Ovary (tissue), 9 donors: ENCODE results near the gene PPP1R14C. TPM values are rescaled to one million over a fixed set of nuclear protein-coding genes. Genes with fewer than 3 reads are reported as not detected.

ENCODE experiments used
- DNase-seq, 5 donors: peaks; one replicate each; pipeline ENCODE4 v3.0.0-alpha.2; 2019 to 2020
- H3K27ac ChIP-seq, 2 donors: fragments of 200-600 bp; one replicate each; pipeline versions ENCODE4 v1.5.1 to v1.8.0; 2019 to 2022
- H3K27me3 ChIP-seq: fragments of 200-600 bp; one replicate; pipeline ENCODE4 v1.8.0; 2022
- H3K36me3 ChIP-seq: fragments of 200-600 bp; sonication (generic); one replicate; pipeline ENCODE4 v1.5.1; 2019
- H3K4me1 ChIP-seq: one replicate; pipeline ENCODE4 v1.8.1; 2013; ENCODE audit warnings: mild to moderate bottlenecking, moderate library complexity; ENCODE audit not compliant: insufficient read depth
- H3K4me3 ChIP-seq: fragments of 200-600 bp; sonication (generic); one replicate; pipeline ENCODE4 v1.5.1; 2017
- H3K9me3 ChIP-seq, 2 donors: fragments of 200-600 bp in 1 of 2; sonication (generic) in 1 of 2; one replicate each; pipeline versions ENCODE4 v1.5.1 to v1.8.1; 2013 to 2019; ENCODE audit warnings: mild to moderate bottlenecking in 1 of 2, moderate library complexity in 1 of 2
- CTCF ChIP-seq, 3 donors: fragments of 450-650 bp in 2 of 3; fragments of 200-600 bp in 1 of 3; IDR thresholded peaks; one replicate each; pipeline versions ENCODE4 v1.5.1 to v1.8.0; 2016 to 2022; ENCODE audit warnings: antibody characterized with exemption in 3 of 3, mild to moderate bottlenecking in 1 of 3
- EP300 ChIP-seq: sonication (generic); formaldehyde crosslinking; IDR thresholded peaks from one replicate; pipeline ENCODE4 v1.6.1; 2017; ENCODE audit warnings: antibody characterized with exemption
- POLR2A ChIP-seq: fragments of 450-650 bp; IDR thresholded peaks from one replicate; pipeline ENCODE4 v1.6.1; 2017; ENCODE audit warnings: antibody characterized with exemption, mild to moderate bottlenecking, moderate library complexity
- WGBS, 3 donors: extraction: QIAGEN DNeasy Blood & Tissue Kit in 1 of 3; methylation state at CpG; one replicate each; pipeline versions ENCODE4 v1.1.5 to v1.1.7; 2013 to 2017; 5-methylcytosine and 5-hydroxymethylcytosine counted together
- intact Hi-C, 4 donors: fragments of 100-400 bp; cut with DNase I; formaldehyde crosslinking; loops; one replicate each; pipeline versions ENCODE4 v1.11.0 to v1.15.1; 2022 to 2023
- polyA plus RNA-seq, 2 donors: library from polyadenylated mRNA; stranded (reverse); fragments of 200-250 nt in 1 of 2; fragments of 350-450 nt in 1 of 2; fragmentation: Illumina TruSeq in 1 of 2; extraction: RNeasy Lipid Tissue Mini Kit (QIAGEN cat#74804) in 1 of 2; gene quantifications; one replicate each; pipeline ENCODE4 v1.2.3, GENCODE V29; 2013 to 2014
- total RNA-seq, 7 donors: library from RNA; depleted of rRNA in 2 of 7; stranded (reverse); fragments of >200 nt in 2 of 7; fragmentation: NEBNext Ultra II Directional in 3 of 7; extraction: Animal tissue kit (Norgen Biotek cat#: 25700) in 3 of 7; gene quantifications; one replicate each; pipeline versions ENCODE4 v1.1.0 to v1.2.4, GENCODE V29; 2016 to 2023
- donor health status: DM: no; HTN: no; CAD: no; lungs with moderate emphysema.
- donor health status: DM: no; HTN: no; CAD: no.
- donor health status: Bipolar disorder and iron deficiency.
- donor health status: DM: yes; HTN: yes; CAD: no.
- donor health status: DM: no; HTN: no; CAD: no.
- donor health status: DM: yes; HTN: yes; CAD: no.

The PPP1R14C gene
- total and polyA plus RNA-seq, 9 donors, result 0.12 to 8.6 (median 0.40) TPM; not detected in 2

- Histone ChIP-seq H3K36me3 (no peaks in the 10 kb centered on the region), H3K27me3 (no peaks in the 10 kb centered on the region), H3K4me3 (no peak overlapping the region), H3K9me3 (no peaks in the 10 kb centered on the region), H3K4me1 (no peaks in the 10 kb centered on the region), H3K27ac (no peak overlapping the region)
- intact Hi-C loops, result no loop called here
- DNase-seq, result no peak
- TF ChIP-seq EP300 (no peak), CTCF (IDR thresholded peaks at IDR 0.05) (no peak), POLR2A (no peak)
- WGBS, 3 donors, result 74 to 77% (median 76%) methylated on average over 6 of the region's 6 CpGs
Observed at GRCh38 chr6:150229436-150230163, 86.8 kb downstream of the PPP1R14C start.

- intact Hi-C loops, result no loop called here
- WGBS, 3 donors, result 80 to 87% (median 82%) methylated on average over 5 of the region's 5 CpGs
- Histone ChIP-seq H3K36me3 (no peaks in the 10 kb centered on the region), H3K27ac (no peak overlapping the region), H3K4me3 (no peak overlapping the region), H3K4me1 (no peaks in the 10 kb centered on the region), H3K9me3 (no peaks in the 10 kb centered on the region), H3K27me3 (no peaks in the 10 kb centered on the region)
- no peak for TF ChIP-seq POLR2A
- TF ChIP-seq EP300, result no peak
- TF ChIP-seq CTCF (IDR thresholded peaks at IDR 0.05), result no peak
- no peak for DNase-seq
Observed at GRCh38 chr6:150230164-150230561, 87.3 kb downstream of the PPP1R14C start.

- TF ChIP-seq EP300 (no peak), CTCF (IDR thresholded peaks at IDR 0.05) (no peak), POLR2A (no peak)
- 84 to 87% (median 86%) methylated on average over 13 of the region's 13 CpGs for WGBS, 3 donors
- no peak overlapping the region for H3K27ac ChIP-seq
- no peak overlapping the region for H3K4me3 ChIP-seq
- H3K36me3 ChIP-seq, result no peaks in the 10 kb centered on the region
- no peaks in the 10 kb centered on the region for H3K9me3 ChIP-seq
- intact Hi-C loops, result no loop called here
- no peaks in the 10 kb centered on the region for H3K4me1 ChIP-seq
- no peak for DNase-seq
- no peaks in the 10 kb centered on the region for H3K27me3 ChIP-seq
Observed at GRCh38 chr6:150230832-150231524, 88.1 kb downstream of the PPP1R14C start.

- H3K4me1 ChIP-seq, result no peaks in the 10 kb centered on the region
- H3K36me3 ChIP-seq, result no peaks in the 10 kb centered on the region
- intact Hi-C loops, result no loop called here
- 95 to 98% (median 97%) methylated on average over 2 of the region's 2 CpGs for WGBS, 3 donors
- H3K27me3 ChIP-seq, result no peaks in the 10 kb centered on the region
- H3K4me3 ChIP-seq, result no peak overlapping the region
- TF ChIP-seq EP300, result no peak
- TF ChIP-seq POLR2A, result no peak
- TF ChIP-seq CTCF (IDR thresholded peaks at IDR 0.05), result no peak
- H3K27ac ChIP-seq, result no peak overlapping the region
- no peak for DNase-seq
- H3K9me3 ChIP-seq, result no peaks in the 10 kb centered on the region
Observed at GRCh38 chr6:150231525-150231850, 88.6 kb downstream of the PPP1R14C start.
